CD14-positive monocyte (primary cell): Measurements from ENCODE around the gene APLP1. TPM values are rescaled to one million over a fixed set of nuclear protein-coding genes. Genes with fewer than 3 reads are reported as not detected.
A peak's percentile ranks its signal among the peaks of the same experiment; 100 is the strongest.

ENCODE experiments used
- DNase-seq, 3 donors: peaks; one replicate each; pipeline ENCODE4 v3.0.0-alpha.2; 2011 to 2022
- H2AFZ ChIP-seq: 2 replicates; pipeline ENCODE4 v1.6.0; 2012; ENCODE audit warnings: mild to moderate bottlenecking, low read depth, low read length, inconsistent platforms; ENCODE audit not compliant: insufficient read depth, poor library complexity, severe bottlenecking
- H3K27ac ChIP-seq, 2 donors: 1 replicate in 1 of 2; 2 replicates in 1 of 2; pipeline ENCODE4 v1.5.1; 2012 to 2013; ENCODE audit warnings: low read length in 2 of 2, control low read depth in 1 of 2, inconsistent platforms in 1 of 2, low read depth in 1 of 2, mild to moderate bottlenecking in 1 of 2
- H3K27me3 ChIP-seq, 2 donors: one replicate each; pipeline versions ENCODE4 v1.6.0 to v1.6.1; 2011 to 2013; ENCODE audit warnings: low read length in 2 of 2; ENCODE audit not compliant: control insufficient read depth in 2 of 2, insufficient read depth in 2 of 2
- H3K36me3 ChIP-seq, 2 donors: replicated peaks in 1 of 2; 1 replicate in 1 of 2; 2 replicates in 1 of 2; pipeline versions ENCODE4 v1.5.1 to v1.6.1; 2012 to 2013; ENCODE audit warnings: low read length in 2 of 2, control low read depth in 1 of 2, inconsistent platforms in 1 of 2, mild to moderate bottlenecking in 1 of 2; ENCODE audit not compliant: insufficient read depth in 2 of 2, control insufficient read depth in 1 of 2
- H3K4me1 ChIP-seq, 2 donors: 1 replicate in 1 of 2; 2 replicates in 1 of 2; pipeline versions ENCODE4 v1.5.1 to v1.6.1; 2012 to 2013; ENCODE audit warnings: low read length in 2 of 2, control low read depth in 1 of 2, inconsistent platforms in 1 of 2, mild to moderate bottlenecking in 1 of 2, moderate library complexity in 1 of 2; ENCODE audit not compliant: insufficient read depth in 2 of 2, control insufficient read depth in 1 of 2
- H3K4me2 ChIP-seq: replicated peaks from 2 replicates; pipeline ENCODE3; 2012; ENCODE audit warnings: low read length, moderate library complexity, mild to moderate bottlenecking; ENCODE audit not compliant: poor library complexity, severe bottlenecking; ENCODE audit errors: extremely low read depth
- H3K4me3 ChIP-seq, 3 experiments: fragments of 200-600 bp in 1 of 3; sonication (generic) in 1 of 3; replicated peaks in 1 of 3; 1 replicate in 2 of 3; 2 replicates in 1 of 3; pipeline ENCODE4 v1.5.1; 2011 to 2013; ENCODE audit warnings: low read length in 3 of 3, mild to moderate bottlenecking in 3 of 3, control low read depth in 2 of 3, low read depth in 2 of 3, inconsistent platforms in 1 of 3, moderate library complexity in 1 of 3
- H3K79me2 ChIP-seq: 2 replicates; pipeline ENCODE4 v1.6.0; 2012; ENCODE audit warnings: mild to moderate bottlenecking, control low read depth, inconsistent platforms, low read length, moderate library complexity; ENCODE audit not compliant: insufficient read depth
- H3K9ac ChIP-seq: 2 replicates; pipeline ENCODE4 v1.6.0; 2017; ENCODE audit warnings: low read length, mild to moderate bottlenecking; ENCODE audit not compliant: insufficient read depth, poor library complexity, severe bottlenecking
- H3K9me3 ChIP-seq, 2 donors: replicated peaks in 1 of 2; 1 replicate in 1 of 2; 2 replicates in 1 of 2; pipeline versions ENCODE4 v1.5.1 to v1.6.1; 2012 to 2013; ENCODE audit warnings: low read length in 2 of 2, control low read depth in 1 of 2; ENCODE audit not compliant: control insufficient read depth in 1 of 2, insufficient read depth in 1 of 2
- H4K20me1 ChIP-seq: 2 replicates; pipeline ENCODE4 v1.6.0; 2012; ENCODE audit warnings: mild to moderate bottlenecking, low read length, control low read depth, moderate library complexity; ENCODE audit not compliant: insufficient read depth
- H3K27ac Mint-ChIP-seq, 7 donors: one replicate each; pipeline ENCODE4 v1.8.0; 2020; ENCODE audit warnings: mild to moderate bottlenecking in 7 of 7, mixed read lengths in 7 of 7, moderate library complexity in 6 of 7, inconsistent platforms in 2 of 7
- H3K27me3 Mint-ChIP-seq, 3 donors: one replicate each; pipeline ENCODE4 v1.8.0; 2021 to 2022; ENCODE audit warnings: low read depth in 3 of 3, mild to moderate bottlenecking in 3 of 3, mixed read lengths in 3 of 3, moderate library complexity in 3 of 3, inconsistent platforms in 1 of 3
- H3K36me3 Mint-ChIP-seq, 2 donors: one replicate each; pipeline ENCODE4 v1.8.0; 2020; ENCODE audit warnings: mixed read lengths in 2 of 2, inconsistent platforms in 1 of 2, mild to moderate bottlenecking in 1 of 2
- H3K4me1 Mint-ChIP-seq: one replicate; pipeline ENCODE4 v1.8.0; 2020; ENCODE audit warnings: mild to moderate bottlenecking, mixed read lengths
- H3K4me3 Mint-ChIP-seq, 2 donors: one replicate each; pipeline ENCODE4 v1.8.0; 2020; ENCODE audit warnings: mild to moderate bottlenecking in 2 of 2, mixed read lengths in 2 of 2, moderate library complexity in 1 of 2
- H3K9me3 Mint-ChIP-seq, 7 donors: one replicate each; pipeline ENCODE4 v1.8.0; 2020 to 2022; ENCODE audit warnings: mixed read lengths in 7 of 7, mild to moderate bottlenecking in 6 of 7, moderate library complexity in 6 of 7, inconsistent platforms in 2 of 7
- WGBS: methylation state at CpG from one replicate; pipeline ENCODE4 v1.1.5; 2013; ENCODE audit warnings: missing lambda C conversion rate; ENCODE audit not compliant: insufficient coverage; 5-methylcytosine and 5-hydroxymethylcytosine counted together
- intact Hi-C, 2 donors: fragments of 100-400 bp; cut with micrococcal nuclease; formaldehyde crosslinking; loops; one replicate each; pipeline versions ENCODE4 v1.15.0 to v1.15.1; 2023
- polyA plus RNA-seq, 3 donors: library from polyadenylated mRNA; depleted of rRNA in 1 of 3; unstranded in 2 of 3; stranded (reverse) in 1 of 3; fragments of 300-500 nt in 2 of 3; fragments of >200 nt in 1 of 3; fragmentation: Illumina TruSeq in 2 of 3; gene quantifications; 1 replicate in 2 of 3; 2 replicates in 1 of 3; pipeline ENCODE4 v1.2.3, GENCODE V29; 2012 to 2021
- TF ChIP-seq, protein P1 (sequence below): fragments of 200-600 bp; IDR thresholded peaks from one replicate; pipeline ENCODE4 v1.8.0; 2022; ENCODE audit warnings: antibody characterized with exemption, mild to moderate bottlenecking

Gene APLP1
- polyA plus RNA-seq, 3 donors: not detected

GRCh38 chr19:35896643-35897040, 28.3 kb downstream of the APLP1 start:
- peaks cover 26% of the 10 kb centered on the region for H3K4me1 Mint-ChIP-seq
- H2AFZ ChIP-seq: no peak overlapping the region
- peaks cover 0 to 2% (median 0%) of the 10 kb centered on the region in 7 donors for H3K9me3 Mint-ChIP-seq
- H3K27ac Mint-ChIP-seq: no peak overlapping the region
- peaks cover 24 to 35% of the 10 kb centered on the region in 2 donors for H3K4me1 ChIP-seq
- H3K79me2 ChIP-seq: peaks cover 88% of the 10 kb centered on the region
- WGBS: 97% methylated on average over 12 of the region's 13 CpGs
- DNase-seq: no peak
- TF ChIP-seq, protein P1, sequence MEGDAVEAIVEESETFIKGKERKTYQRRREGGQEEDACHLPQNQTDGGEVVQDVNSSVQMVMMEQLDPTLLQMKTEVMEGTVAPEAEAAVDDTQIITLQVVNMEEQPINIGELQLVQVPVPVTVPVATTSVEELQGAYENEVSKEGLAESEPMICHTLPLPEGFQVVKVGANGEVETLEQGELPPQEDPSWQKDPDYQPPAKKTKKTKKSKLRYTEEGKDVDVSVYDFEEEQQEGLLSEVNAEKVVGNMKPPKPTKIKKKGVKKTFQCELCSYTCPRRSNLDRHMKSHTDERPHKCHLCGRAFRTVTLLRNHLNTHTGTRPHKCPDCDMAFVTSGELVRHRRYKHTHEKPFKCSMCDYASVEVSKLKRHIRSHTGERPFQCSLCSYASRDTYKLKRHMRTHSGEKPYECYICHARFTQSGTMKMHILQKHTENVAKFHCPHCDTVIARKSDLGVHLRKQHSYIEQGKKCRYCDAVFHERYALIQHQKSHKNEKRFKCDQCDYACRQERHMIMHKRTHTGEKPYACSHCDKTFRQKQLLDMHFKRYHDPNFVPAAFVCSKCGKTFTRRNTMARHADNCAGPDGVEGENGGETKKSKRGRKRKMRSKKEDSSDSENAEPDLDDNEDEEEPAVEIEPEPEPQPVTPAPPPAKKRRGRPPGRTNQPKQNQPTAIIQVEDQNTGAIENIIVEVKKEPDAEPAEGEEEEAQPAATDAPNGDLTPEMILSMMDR: no peak
- intact Hi-C loops: no loop called here
- no peak overlapping the region for H3K4me2 ChIP-seq
- H3K9ac ChIP-seq: no peak overlapping the region
- H3K9me3 ChIP-seq: no peaks in the 10 kb centered on the region
- H3K36me3 ChIP-seq: peaks cover 56 to 65% of the 10 kb centered on the region in 2 donors
- H4K20me1 ChIP-seq: peaks cover 79% of the 10 kb centered on the region
- H3K4me3 ChIP-seq: peak overlapping the region in 1 of 3 experiments; percentile 99
- H3K4me3 Mint-ChIP-seq: no peak overlapping the region
- peak overlapping the region in 1 of 2 donors; percentile 95 for H3K27ac ChIP-seq
- H3K36me3 Mint-ChIP-seq: peaks cover 58 to 65% of the 10 kb centered on the region in 2 donors
- no peaks in the 10 kb centered on the region for H3K27me3 Mint-ChIP-seq
- no peaks in the 10 kb centered on the region for H3K27me3 ChIP-seq

DNA sequence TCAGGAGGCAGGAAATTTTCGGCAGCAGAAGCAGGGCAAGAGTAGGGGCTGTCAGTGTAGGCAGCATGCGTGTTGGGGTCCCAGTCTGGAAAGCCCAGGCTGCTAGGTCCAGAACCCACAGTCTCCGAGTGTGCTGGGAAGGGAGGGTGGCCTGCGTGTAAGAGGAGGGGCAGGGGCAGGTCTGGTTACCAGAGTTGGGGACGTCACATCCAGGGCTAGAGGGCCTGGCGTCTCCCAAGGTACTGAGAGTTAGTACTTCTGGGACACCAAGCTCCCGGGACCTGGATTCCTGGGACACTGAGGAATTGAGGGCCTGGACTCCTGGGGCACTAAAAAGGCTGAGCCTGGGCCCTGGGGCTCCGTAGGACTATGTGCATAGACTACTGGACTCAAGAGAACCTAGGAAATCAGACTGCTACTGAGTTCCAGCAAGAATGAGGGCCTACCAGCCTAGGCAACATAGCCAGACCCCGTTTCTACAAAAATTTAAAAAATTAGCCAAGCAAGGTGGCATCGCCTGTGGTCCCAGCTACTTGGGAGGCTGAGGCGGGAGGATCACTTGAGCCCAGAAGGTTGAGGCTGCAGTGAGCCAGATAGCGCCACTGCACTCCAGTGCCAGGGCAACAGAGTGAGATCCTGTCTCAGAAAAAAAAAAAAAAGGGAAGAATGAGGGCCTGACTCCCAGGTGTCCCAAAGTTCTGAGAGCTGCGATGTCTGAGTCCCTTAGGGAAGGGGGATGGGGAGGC, 29.5 kb downstream of the APLP1 start:
- WGBS: 95% methylated on average over 12 of the region's 13 CpGs
- Mint-ChIP-seq H3K4me3 (peak overlapping the region; percentile 97 to 98), H3K36me3 (peaks cover 52 to 55% of the 10 kb centered on the region in 2 donors), H3K27ac (peak overlapping the region; percentile 93 to 100 (median 100)), H3K4me1 (peaks cover 38% of the 10 kb centered on the region), H3K27me3 (peaks cover 0 to 3% (median 0%) of the 10 kb centered on the region in 3 donors), H3K9me3 (peaks cover 0 to 2% (median 0%) of the 10 kb centered on the region in 7 donors)
- TF ChIP-seq, protein P1: no peak
- intact Hi-C loops: loop anchor here in 1 of 2 donors (2.0 kb wide), 2 partner anchors 15 kb away; no protein-coding TSS in a partner anchor
- Histone ChIP-seq H3K9me3 (no peaks in the 10 kb centered on the region), H3K4me1 (peaks cover 36 to 47% of the 10 kb centered on the region in 2 donors), H3K27ac (peak overlapping the region; percentile 95 to 98), H3K27me3 (no peaks in the 10 kb centered on the region), H4K20me1 (peaks cover 68% of the 10 kb centered on the region), H3K9ac (peak overlapping the region; percentile 84), H3K4me2 (peak overlapping the region; percentile 100), H2AFZ (no peak overlapping the region), H3K79me2 (peaks cover 93% of the 10 kb centered on the region), H3K4me3 (peak overlapping the region; percentile 80 to 99 (median 97)), H3K36me3 (peaks cover 48 to 54% of the 10 kb centered on the region in 2 donors)
- DNase-seq: no peak
